Endothelial cell of umbilical vein (primary cell): Measurements from ENCODE around the gene TNFRSF4. TPM values are rescaled to one million over a fixed set of nuclear protein-coding genes. Genes with fewer than 3 reads are reported as not detected.

Experiments
- BruUV-seq: library from RNA; stranded (reverse); fragments of 400-500 nt; replicated peaks from 2 replicates; lab custom pipeline; 2021; lab: Mats Ljungman, UMichigan
- CTCF ChIA-PET: fragments of 300-600, 350-600 bp; sonication (Branson Sonifier 250); formaldehyde crosslinking; loops from one replicate; lab custom pipeline; 2021; ENCODE audit warnings: antibody characterized with exemption, inconsistent platforms; lab: Charles Lee
- POLR2A ChIA-PET: fragments of 300-600, 350-600 bp; sonication (Branson Sonifier 250); formaldehyde crosslinking; loops from one replicate; lab custom pipeline; 2021; ENCODE audit warnings: antibody characterized with exemption, inconsistent platforms; lab: Charles Lee
- DNase-seq: peaks from one replicate; pipeline ENCODE4 v3.0.0-alpha.2; 2011; ENCODE audit warnings: low read depth, low spot score
- FAIRE-seq: peaks from 2 replicates; lab custom pipeline; 2011; peaks lifted over from hg19 to GRCh38; lab: Jason Lieb, UNC
- H2AFZ ChIP-seq: 2 replicates; pipeline ENCODE4 v1.6.0; 2012; ENCODE audit warnings: low read depth, low read length, control low read depth, inconsistent platforms
- H3K27ac ChIP-seq: 2 replicates; pipeline ENCODE4 v1.5.1; 2011; ENCODE audit warnings: low read depth, mild to moderate bottlenecking, control low read depth, low read length, moderate library complexity; ENCODE audit not compliant: insufficient read depth
- H3K27me3 ChIP-seq, 2 experiments: 2 replicates each; pipeline versions ENCODE4 v1.6.0 to v1.6.1; 2011; ENCODE audit warnings: low read length in 2 of 2, mixed read lengths in 1 of 2; ENCODE audit not compliant: control insufficient read depth in 2 of 2, insufficient read depth in 2 of 2
- H3K36me3 ChIP-seq, 2 experiments: 2 replicates in 1 of 2; 3 replicates in 1 of 2; pipeline ENCODE4 v1.5.1; 2011; ENCODE audit warnings: low read length in 2 of 2, mild to moderate bottlenecking in 1 of 2, moderate library complexity in 1 of 2; ENCODE audit not compliant: control insufficient read depth in 2 of 2, insufficient read depth in 2 of 2; ENCODE audit errors: extremely low read depth in 1 of 2
- H3K4me1 ChIP-seq: 3 replicates; pipeline ENCODE4 v1.5.1; 2011; ENCODE audit warnings: mild to moderate bottlenecking, low read length; ENCODE audit not compliant: control insufficient read depth, insufficient read depth; ENCODE audit errors: extremely low read depth
- H3K4me2 ChIP-seq: 2 replicates; pipeline ENCODE4 v1.6.1; 2011; ENCODE audit warnings: low read length, control low read depth, mixed read lengths; ENCODE audit not compliant: insufficient read depth
- H3K4me3 ChIP-seq, 3 experiments: fragments of 200-600 bp in 1 of 3; sonication (generic), shearing (Covaris generic) in 1 of 3; replicated peaks in 1 of 3; 2 replicates each; pipeline ENCODE4 v1.5.1; 2011 to 2016; ENCODE audit warnings: control low read depth in 3 of 3, low read length in 3 of 3, mild to moderate bottlenecking in 2 of 3, inconsistent platforms in 1 of 3, low read depth in 1 of 3, moderate library complexity in 1 of 3; ENCODE audit not compliant: insufficient read depth in 1 of 3
- H3K79me2 ChIP-seq: 2 replicates; pipeline ENCODE4 v1.6.0; 2012; ENCODE audit warnings: low read length, inconsistent platforms; ENCODE audit not compliant: control insufficient read depth, insufficient read depth
- H3K9ac ChIP-seq: replicated peaks from 2 replicates; pipeline ENCODE3; 2011; ENCODE audit warnings: low read length, control low read depth; ENCODE audit not compliant: insufficient read depth; ENCODE audit errors: extremely low read depth
- H3K9me1 ChIP-seq: replicated peaks from 3 replicates; pipeline ENCODE4 v1.6.0; 2011; ENCODE audit warnings: mild to moderate bottlenecking, low read length; ENCODE audit not compliant: control insufficient read depth, insufficient read depth; ENCODE audit errors: extremely low read depth
- H3K9me3 ChIP-seq: replicated peaks from 2 replicates; pipeline ENCODE4 v1.5.1; 2012; ENCODE audit warnings: low read length, inconsistent platforms; ENCODE audit not compliant: control insufficient read depth, insufficient read depth
- H4K20me1 ChIP-seq: replicated peaks from 2 replicates; pipeline ENCODE3; 2011; ENCODE audit warnings: mild to moderate bottlenecking, low read length; ENCODE audit not compliant: control insufficient read depth, insufficient read depth; ENCODE audit errors: extremely low read depth
- EZH2 ChIP-seq: IDR thresholded peaks from 2 replicates; pipeline ENCODE4 v1.6.1; 2012; ENCODE audit warnings: borderline replicate concordance, low read depth, mild to moderate bottlenecking, moderate library complexity, low read length, inconsistent platforms; ENCODE audit not compliant: severe bottlenecking
- FOS ChIP-seq: IDR thresholded peaks from 2 replicates; pipeline ENCODE4 v1.6.1; 2011; ENCODE audit warnings: mild to moderate bottlenecking, low read length, moderate library complexity, borderline replicate concordance; ENCODE audit not compliant: insufficient read depth
- GATA2 ChIP-seq: IDR thresholded peaks from 2 replicates; pipeline ENCODE4 v1.7.0; 2011; ENCODE audit warnings: low read depth, mild to moderate bottlenecking, moderate library complexity, mixed read lengths, low read length; ENCODE audit not compliant: insufficient read length, insufficient read depth
- JUN ChIP-seq: IDR thresholded peaks from 2 replicates; pipeline ENCODE4 v1.6.1; 2011; ENCODE audit warnings: borderline replicate concordance, low read depth; ENCODE audit not compliant: insufficient read length, insufficient read depth
- MAX ChIP-seq: IDR thresholded peaks from 2 replicates; pipeline ENCODE4 v1.6.1; 2011; ENCODE audit not compliant: insufficient read depth, insufficient read length
- MYC ChIP-seq: IDR thresholded peaks from one replicate; pipeline ENCODE4 v1.6.1; 2011; ENCODE audit warnings: mild to moderate bottlenecking, low read depth, low read length
- POLR2A ChIP-seq: IDR thresholded peaks from 2 replicates; pipeline ENCODE4 v1.6.1; 2012; ENCODE audit warnings: low read depth, mild to moderate bottlenecking, control low read depth, low read length
- POLR2AphosphoS5 ChIP-seq: IDR thresholded peaks from 2 replicates; pipeline ENCODE4 v1.6.1; 2012; ENCODE audit warnings: low read depth, mild to moderate bottlenecking, control low read depth, low read length, moderate library complexity; ENCODE audit not compliant: insufficient read depth
- dilution Hi-C: fragments of 300-500 bp; cut with MboI; formaldehyde crosslinking; loops from one replicate; pipeline ENCODE4 v1.15.0; 2019; ENCODE audit warnings: low sequenced_read_pairs; ENCODE audit not compliant: extremely low pct_ligation_motif_present
- intact Hi-C: fragments of 100-400 bp; cut with micrococcal nuclease; formaldehyde crosslinking; loops from one replicate; pipeline ENCODE4 v1.10.0; 2022
- polyA plus RNA-seq, 4 experiments: library from polyadenylated mRNA; depleted of rRNA in 3 of 4; stranded (reverse) in 3 of 4; unstranded in 1 of 4; fragments of >200 nt; gene quantifications; 2 replicates each; pipeline versions ENCODE4 v1.2.1 to v1.2.3, GENCODE V29; 2011 to 2012; ENCODE audit warnings: missing spikeins in 1 of 4
- total RNA-seq: library from RNA; stranded (reverse); gene quantifications from 2 replicates; pipeline ENCODE4 v1.2.3, GENCODE V29; 2021
- TF ChIP-seq, protein P1 (sequence below), 2 donors: IDR thresholded peaks; 1 replicate in 1 of 2; 2 replicates in 1 of 2; pipeline ENCODE4 v1.5.1; 2011; ENCODE audit warnings: low read length in 2 of 2, mild to moderate bottlenecking in 2 of 2, moderate library complexity in 2 of 2, control low read depth in 1 of 2, inconsistent platforms in 1 of 2, low read depth in 1 of 2; ENCODE audit not compliant: insufficient read depth in 1 of 2; ENCODE audit errors: extremely low read depth in 1 of 2

Gene TNFRSF4
- total and polyA plus RNA-seq, 2 donors (not counting 3 experiments of a cell fraction or from before 2014, with no cell fraction given) = 0.55 to 1.5 TPM

- Histone ChIP-seq H3K4me2 (no peak overlapping the region), H3K4me1 (no peaks in the 10 kb centered on the region), H3K9ac (no peak overlapping the region), H3K36me3 (no peaks in the 10 kb centered on the region), H2AFZ (no peak overlapping the region), H3K27me3 (peaks cover 10 to 14% of the 10 kb centered on the region in 2 experiments), H4K20me1 (no peaks in the 10 kb centered on the region), H3K9me3 (no peaks in the 10 kb centered on the region), H3K9me1 (no peaks in the 10 kb centered on the region), H3K4me3 (no peak overlapping the region), H3K27ac (no peak overlapping the region), H3K79me2 (no peaks in the 10 kb centered on the region)
- TF ChIP-seq MAX = no peak
- TF ChIP-seq FOS = no peak
- TF ChIP-seq POLR2AphosphoS5 = no peak
- no peak for TF ChIP-seq GATA2
- TF ChIP-seq, protein P1, sequence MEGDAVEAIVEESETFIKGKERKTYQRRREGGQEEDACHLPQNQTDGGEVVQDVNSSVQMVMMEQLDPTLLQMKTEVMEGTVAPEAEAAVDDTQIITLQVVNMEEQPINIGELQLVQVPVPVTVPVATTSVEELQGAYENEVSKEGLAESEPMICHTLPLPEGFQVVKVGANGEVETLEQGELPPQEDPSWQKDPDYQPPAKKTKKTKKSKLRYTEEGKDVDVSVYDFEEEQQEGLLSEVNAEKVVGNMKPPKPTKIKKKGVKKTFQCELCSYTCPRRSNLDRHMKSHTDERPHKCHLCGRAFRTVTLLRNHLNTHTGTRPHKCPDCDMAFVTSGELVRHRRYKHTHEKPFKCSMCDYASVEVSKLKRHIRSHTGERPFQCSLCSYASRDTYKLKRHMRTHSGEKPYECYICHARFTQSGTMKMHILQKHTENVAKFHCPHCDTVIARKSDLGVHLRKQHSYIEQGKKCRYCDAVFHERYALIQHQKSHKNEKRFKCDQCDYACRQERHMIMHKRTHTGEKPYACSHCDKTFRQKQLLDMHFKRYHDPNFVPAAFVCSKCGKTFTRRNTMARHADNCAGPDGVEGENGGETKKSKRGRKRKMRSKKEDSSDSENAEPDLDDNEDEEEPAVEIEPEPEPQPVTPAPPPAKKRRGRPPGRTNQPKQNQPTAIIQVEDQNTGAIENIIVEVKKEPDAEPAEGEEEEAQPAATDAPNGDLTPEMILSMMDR (IDR thresholded peaks at IDR 0.05; ENCODE audit: extremely low read depth in 1 of 2, insufficient read depth in 1 of 2, low read depth in 1 of 2, low read length in 2 of 2) = no peak
- TF ChIP-seq EZH2 = no peak
- TF ChIP-seq JUN = no peak
- TF ChIP-seq MYC = no peak
- TF ChIP-seq POLR2A = no peak
- ChIA-PET POLR2A (no interaction called here), CTCF (no interaction called here)
- BruUV-seq = no TSS peak
- dilution Hi-C loops = no loop called here
- FAIRE-seq (no peak), DNase-seq (no peak)
- intact Hi-C loops = no loop called here
Measured at GRCh38 chr1:1243807-1244191, 29.8 kb upstream of the TNFRSF4 start.
